HUES48 (cell line): ENCODE results near the gene PMIS2.

Experiments
- H3K27ac ChIP-seq: one replicate; pipeline ENCODE4 v1.7.0; 2013; ENCODE audit warnings: low read depth, low read length, inconsistent platforms
- H3K27me3 ChIP-seq: 2 replicates; pipeline ENCODE4 v1.6.1; 2013; ENCODE audit warnings: mild to moderate bottlenecking, low read length; ENCODE audit not compliant: control insufficient read depth, insufficient read depth
- H3K36me3 ChIP-seq: 2 replicates; pipeline ENCODE4 v1.6.1; 2013; ENCODE audit warnings: low read length; ENCODE audit not compliant: control insufficient read depth, insufficient read depth
- H3K4me1 ChIP-seq: 2 replicates; pipeline ENCODE4 v1.6.1; 2013; ENCODE audit warnings: mild to moderate bottlenecking, low read length; ENCODE audit not compliant: control insufficient read depth, insufficient read depth
- H3K4me3 ChIP-seq: 2 replicates; pipeline ENCODE4 v1.5.1; 2013; ENCODE audit warnings: mild to moderate bottlenecking, low read depth, low read length
- H3K9ac ChIP-seq: 2 replicates; pipeline ENCODE4 v1.6.1; 2013; ENCODE audit warnings: mild to moderate bottlenecking, low read depth, low read length, moderate library complexity
- H3K9me3 ChIP-seq: 2 replicates; pipeline ENCODE4 v1.6.1; 2013; ENCODE audit warnings: low read length; ENCODE audit not compliant: control insufficient read depth, insufficient read depth

The PMIS2 gene

DNA sequence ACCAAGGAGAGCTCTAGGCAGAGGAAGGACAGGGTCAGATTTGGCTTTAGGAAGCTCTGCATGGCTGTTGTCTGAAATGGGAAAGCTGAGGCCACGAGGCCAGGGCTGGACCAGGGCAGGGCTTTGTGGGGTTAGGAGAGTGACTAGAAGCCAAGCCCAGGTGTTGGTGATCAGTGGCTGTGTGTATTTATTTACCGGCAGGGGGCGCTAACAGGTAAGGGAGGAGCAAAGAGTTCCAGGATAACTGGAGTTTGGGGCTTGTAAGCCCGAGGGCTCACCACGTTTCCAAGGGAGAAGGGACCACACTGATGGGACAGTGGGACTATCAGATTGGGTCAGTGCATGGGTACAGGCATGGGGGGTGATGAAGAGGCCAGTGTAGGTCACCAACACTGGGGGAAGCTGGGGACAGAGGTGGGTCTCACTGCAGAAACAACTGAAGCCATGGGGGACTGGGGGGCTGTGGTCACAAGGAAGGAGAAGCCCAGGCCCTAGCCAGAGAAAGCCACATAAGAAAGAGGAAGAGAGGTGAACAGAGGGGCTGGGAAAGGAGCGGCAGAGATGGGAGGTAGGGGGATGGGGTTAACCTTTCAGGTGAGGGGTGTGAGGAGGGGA is 36.7 kb upstream of the PMIS2 start:
- Histone ChIP-seq H3K27ac (no peak overlapping the region), H3K27me3 (no peaks in the 10 kb centered on the region), H3K9ac (no peak overlapping the region), H3K4me1 (peaks cover 9% of the 10 kb centered on the region; the same call in 1 of the 2 replicates), H3K36me3 (peaks cover 37% of the 10 kb centered on the region), H3K4me3 (no peak overlapping the region), H3K9me3 (no peaks in the 10 kb centered on the region)

DNA sequence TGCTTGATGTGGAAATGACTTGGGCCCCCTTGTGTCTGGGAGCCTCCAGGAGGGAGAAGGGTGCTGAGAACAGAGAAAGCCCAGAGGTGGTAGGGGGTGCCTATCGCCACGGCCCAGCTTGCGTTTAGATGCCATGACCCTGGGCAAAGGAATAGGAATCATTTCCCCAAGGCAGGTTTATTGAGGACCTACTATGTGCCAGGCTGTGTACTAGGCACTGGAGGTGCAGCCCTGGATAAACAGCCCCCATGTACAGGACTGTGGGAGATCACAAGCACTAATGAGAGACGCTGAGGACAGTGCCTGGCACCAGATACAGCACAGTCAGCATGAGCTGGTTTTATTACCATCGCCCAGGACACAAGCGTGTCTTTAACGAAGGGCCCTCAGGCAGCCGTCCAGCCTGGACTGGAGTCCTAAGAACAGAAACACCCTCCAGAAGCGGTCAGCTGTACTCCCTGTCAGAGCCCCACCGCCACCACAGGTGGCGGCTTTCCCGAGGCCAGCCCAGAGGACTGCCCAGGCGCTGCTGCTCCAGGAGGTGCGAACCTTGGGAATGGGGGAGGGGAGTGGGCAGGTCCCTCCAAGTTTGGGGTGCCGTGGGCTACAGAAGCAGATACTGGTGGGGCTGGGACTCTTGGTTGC is 36.0 kb upstream of the PMIS2 start:
- peaks cover 37% of the 10 kb centered on the region for H3K36me3 ChIP-seq
- no peak overlapping the region for H3K27ac ChIP-seq
- no peak overlapping the region for H3K9ac ChIP-seq
- no peak overlapping the region for H3K4me3 ChIP-seq
- H3K4me1 ChIP-seq: peaks cover 6% of the 10 kb centered on the region; the same call in 1 of the 2 replicates
- H3K9me3 ChIP-seq: no peaks in the 10 kb centered on the region
- H3K27me3 ChIP-seq: no peaks in the 10 kb centered on the region

DNA sequence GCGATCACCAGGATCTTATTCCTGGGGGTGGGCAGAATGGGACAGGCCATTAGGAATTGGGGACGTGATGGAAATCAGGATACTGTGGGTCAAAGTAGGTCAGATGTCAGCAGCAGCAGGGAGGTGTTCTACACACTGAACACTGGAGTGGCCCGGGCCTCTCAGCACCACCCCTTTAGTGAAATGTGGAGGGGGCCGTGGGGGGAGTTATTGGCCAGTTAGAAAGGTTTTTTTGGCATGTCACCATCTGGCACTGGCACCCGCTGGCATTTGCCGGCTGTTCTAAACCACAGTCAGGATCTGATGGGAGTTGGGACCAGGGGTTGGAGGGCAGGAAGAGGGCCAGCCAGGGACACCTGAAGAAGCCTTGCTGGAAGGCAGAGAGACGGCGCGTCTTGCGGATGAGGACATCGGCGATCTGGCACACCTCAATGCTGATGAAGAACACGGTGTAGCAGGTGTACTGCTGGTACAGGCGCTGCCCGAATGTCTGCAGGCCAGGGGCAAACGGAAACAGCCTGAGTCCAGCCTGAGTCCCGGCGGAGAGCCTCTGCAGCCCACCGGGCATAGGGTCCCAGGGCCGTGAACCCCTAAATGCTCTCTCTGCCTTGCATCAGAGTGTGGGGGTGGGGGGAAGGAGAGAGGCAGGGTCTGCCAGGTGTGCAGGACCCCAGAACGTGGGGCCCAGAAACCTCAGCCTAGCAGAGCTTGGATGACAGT is 34.7 kb upstream of the PMIS2 start:
- Histone ChIP-seq H3K9me3 (no peaks in the 10 kb centered on the region), H3K4me1 (peaks cover 3% of the 10 kb centered on the region; the same call in 1 of the 2 replicates), H3K9ac (no peak overlapping the region), H3K27me3 (0 out of 2 replicates have a peak, but pooled peaks cover 4% of the 10 kb centered on the region), H3K36me3 (peaks cover 37% of the 10 kb centered on the region), H3K27ac (no peak overlapping the region), H3K4me3 (no peak overlapping the region)

DNA sequence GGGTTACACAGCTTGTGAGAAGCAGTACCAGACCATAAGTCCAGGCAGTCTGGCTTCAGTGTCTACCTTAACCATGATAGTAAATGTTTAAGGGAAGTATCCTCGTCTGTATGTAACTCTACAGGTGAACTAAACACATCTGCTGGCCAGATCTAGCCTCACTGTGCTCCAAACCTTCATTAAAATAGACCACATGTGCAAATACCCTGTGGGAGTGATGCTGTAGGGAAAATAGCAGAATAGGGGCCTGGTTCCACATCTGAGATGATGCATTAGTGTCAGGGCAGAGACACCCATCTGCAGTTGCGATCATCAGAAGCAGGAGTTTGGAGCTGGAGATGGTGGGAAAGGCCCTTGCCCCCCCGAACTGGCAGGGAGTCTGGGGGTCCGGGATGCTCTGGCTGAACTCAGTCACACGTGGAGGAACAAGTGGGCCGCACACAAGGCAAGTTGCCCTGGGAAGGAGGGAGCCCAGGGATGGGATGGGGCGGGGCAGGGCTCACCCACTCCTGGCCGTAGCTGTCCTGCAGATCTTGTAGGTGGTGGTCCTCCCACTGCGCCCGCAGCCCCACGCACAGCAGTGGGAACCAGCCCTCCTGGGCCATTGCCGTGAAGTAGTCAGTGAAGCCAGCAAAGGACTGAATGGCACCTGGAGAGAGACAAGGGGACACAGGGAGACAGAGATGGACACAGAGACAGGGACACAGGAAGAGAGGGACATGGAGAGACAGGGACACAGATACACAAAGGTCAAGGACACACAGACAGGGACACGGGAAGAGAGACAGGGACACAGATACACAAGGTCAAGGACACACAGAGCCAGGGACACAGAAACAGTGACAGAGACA is 33.2 kb upstream of the PMIS2 start:
- no peak overlapping the region for H3K4me3 ChIP-seq
- H3K27me3 ChIP-seq: 0 out of 2 replicates have a peak, but pooled peaks cover 13% of the 10 kb centered on the region
- no peaks in the 10 kb centered on the region for H3K9me3 ChIP-seq
- no peaks in the 10 kb centered on the region for H3K4me1 ChIP-seq
- H3K9ac ChIP-seq: no peak overlapping the region
- peaks cover 23% of the 10 kb centered on the region for H3K36me3 ChIP-seq
- no peak overlapping the region for H3K27ac ChIP-seq

DNA sequence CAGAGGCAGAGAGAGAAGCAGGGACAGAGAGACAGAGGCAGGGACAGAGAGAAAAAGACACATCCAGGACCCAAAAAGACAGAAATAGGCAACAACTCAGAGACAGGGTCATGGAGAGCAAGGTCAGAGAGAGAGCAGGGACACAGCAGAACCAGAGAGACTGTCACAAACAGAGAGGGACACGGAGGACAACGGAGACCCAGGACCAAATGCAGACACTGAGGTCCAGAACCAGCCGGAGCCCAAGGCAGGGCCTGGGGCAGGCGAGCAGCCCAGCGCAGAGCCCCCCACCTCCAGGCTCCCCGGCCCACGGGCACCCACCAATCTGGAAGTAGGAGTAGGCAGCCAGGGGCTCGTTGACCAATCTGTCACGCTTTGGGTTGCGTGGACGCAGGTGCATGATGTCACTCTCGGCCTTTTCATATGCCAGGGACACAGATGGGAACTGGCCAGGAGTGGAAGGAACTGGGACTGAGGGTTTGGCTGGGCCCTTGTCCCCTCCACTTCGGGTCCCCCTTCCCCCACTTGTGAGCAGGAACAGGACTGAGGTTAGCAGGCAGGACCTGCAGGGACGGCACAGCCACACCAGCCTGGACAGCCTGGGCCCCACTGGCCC is 32.5 kb upstream of the PMIS2 start:
- H3K9ac ChIP-seq: no peak overlapping the region
- no peaks in the 10 kb centered on the region for H3K9me3 ChIP-seq
- peaks cover 15% of the 10 kb centered on the region for H3K27me3 ChIP-seq
- no peak overlapping the region for H3K27ac ChIP-seq
- no peaks in the 10 kb centered on the region for H3K4me1 ChIP-seq
- no peak overlapping the region for H3K4me3 ChIP-seq
- peaks cover 16% of the 10 kb centered on the region for H3K36me3 ChIP-seq

DNA sequence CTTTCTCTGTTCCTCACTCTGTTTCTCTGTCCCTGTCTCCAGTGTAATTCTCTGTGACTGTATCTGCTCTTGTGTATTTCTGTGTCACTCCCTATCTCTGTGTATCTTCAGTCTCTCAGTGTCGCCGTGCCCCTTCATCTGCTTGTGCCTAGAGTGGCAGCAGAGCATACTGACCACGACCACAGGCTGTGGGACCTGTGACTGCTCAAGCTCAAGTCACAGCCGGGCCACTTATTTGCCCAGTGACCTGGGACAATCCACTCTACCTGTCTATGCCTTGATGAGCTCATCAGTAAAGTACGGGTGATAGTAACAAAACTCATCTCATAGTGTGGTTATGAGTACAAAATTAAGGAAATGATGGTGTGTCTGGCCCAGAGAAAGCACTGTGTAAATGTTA is 31.9 kb upstream of the PMIS2 start:
- peaks cover 21% of the 10 kb centered on the region for H3K27me3 ChIP-seq
- no peaks in the 10 kb centered on the region for H3K9me3 ChIP-seq
- H3K27ac ChIP-seq: no peak overlapping the region

DNA sequence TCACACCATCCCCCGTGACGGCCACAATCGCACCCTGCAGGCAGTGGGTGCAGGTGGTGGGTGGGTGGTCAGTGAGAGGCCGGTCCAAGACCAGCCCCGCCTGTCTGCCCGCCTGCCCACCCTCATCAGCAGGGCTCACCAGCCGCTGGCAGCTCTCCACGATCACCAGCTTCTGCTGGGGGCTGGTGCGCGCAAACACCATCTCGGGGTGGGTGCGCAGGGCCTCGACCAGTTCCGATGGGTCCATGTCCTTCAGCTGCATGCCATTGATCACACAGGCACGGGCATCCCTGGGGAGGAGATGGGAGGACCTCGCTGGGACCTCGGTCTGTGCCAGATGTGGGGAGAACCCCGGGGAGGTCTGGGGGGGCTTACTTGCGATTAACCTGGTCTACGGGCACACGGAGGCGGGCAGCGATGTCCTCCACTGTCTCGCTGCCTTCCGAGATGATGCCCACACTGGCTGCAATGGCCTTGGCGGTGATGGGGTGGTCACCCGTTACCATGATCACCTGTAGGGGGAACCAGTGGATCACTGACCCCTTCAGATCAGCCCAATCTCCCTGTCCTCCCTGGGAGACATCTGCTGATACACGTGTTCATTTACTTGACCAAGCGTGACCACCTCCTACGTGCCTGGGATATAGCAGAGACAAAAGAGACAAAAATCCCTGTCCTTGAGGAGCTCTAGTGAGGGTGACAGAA is 30.5 kb upstream of the PMIS2 start:
- Histone ChIP-seq H3K27me3 (peaks cover 32% of the 10 kb centered on the region), H3K27ac (no peak overlapping the region), H3K9me3 (no peaks in the 10 kb centered on the region), H3K4me3 (no peak overlapping the region), H3K36me3 (peaks cover 6% of the 10 kb centered on the region; the same call in 1 of the 2 replicates), H3K9ac (no peak overlapping the region), H3K4me1 (no peaks in the 10 kb centered on the region)

More for the DNA sequence above, 31.9 kb upstream of the PMIS2 start:
- H3K4me3 ChIP-seq: no peak overlapping the region
- H3K36me3 ChIP-seq: peaks cover 14% of the 10 kb centered on the region
- H3K4me1 ChIP-seq: no peaks in the 10 kb centered on the region
- no peak overlapping the region for H3K9ac ChIP-seq

DNA sequence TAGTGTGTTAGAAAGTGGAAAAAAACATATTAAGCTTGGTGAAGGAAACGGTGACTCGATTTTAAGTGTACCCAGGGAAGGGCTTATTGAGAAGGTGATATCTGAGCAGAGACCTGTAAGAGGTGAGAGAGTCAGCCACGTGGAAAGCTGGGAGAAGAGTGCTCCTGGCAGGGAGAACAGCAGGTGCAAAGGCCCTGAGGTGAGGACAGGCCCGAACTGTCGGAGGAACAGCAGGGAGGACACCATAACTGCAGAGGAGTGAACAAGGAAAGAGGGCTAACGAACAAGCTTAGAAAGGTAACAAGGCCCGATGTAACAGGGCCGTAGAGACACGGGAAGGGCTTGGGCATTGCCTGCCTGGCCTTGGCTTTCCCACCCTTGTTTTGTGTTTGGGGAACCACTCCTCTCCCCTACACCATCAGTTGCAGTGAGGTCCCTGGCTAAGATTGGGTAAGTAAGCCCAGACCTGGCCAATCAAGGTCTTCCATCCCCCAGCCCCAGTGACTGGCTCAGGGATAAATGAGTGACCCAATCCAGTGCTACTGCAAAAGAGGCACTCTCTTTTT is 29.9 kb upstream of the PMIS2 start:
- Histone ChIP-seq H3K27me3 (peaks cover 37% of the 10 kb centered on the region), H3K4me3 (no peak overlapping the region), H3K9ac (no peak overlapping the region), H3K27ac (no peak overlapping the region), H3K9me3 (no peaks in the 10 kb centered on the region), H3K36me3 (no peaks in the 10 kb centered on the region), H3K4me1 (no peaks in the 10 kb centered on the region)

DNA sequence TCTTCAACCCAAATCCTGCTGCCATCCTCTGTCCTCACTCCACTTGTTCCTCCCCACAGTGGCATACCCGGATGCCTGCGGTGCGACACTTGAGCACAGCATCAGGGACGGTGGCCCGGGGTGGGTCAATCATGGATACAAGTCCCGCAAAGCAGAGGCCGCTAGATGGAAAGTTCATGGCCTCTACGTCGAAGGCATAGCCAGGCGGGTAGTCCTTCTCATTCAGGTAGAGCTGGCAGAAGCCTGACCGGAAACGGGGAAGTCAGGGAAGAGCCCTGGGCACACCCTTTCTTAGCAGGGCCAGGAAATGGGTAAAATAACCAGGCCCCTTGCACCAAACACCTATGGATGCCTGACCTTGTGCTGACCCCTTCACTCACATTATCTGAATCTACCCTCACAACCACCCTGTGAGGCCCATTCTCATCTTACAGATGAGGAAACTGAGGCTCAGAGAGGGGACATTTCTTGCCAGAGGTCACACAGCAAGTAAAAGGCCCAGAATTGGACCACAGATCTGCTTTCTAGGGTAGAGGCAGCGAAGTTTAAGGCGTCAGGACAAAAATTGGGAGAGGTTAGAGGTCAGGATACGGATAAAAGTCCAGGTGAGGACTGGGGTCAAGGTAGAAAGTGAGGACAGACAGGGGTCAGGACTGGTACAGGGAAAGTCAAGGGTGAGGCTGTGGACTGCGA is 29.0 kb upstream of the PMIS2 start:
- Histone ChIP-seq H3K9ac (no peak overlapping the region), H3K27me3 (peaks cover 37% of the 10 kb centered on the region), H3K27ac (no peak overlapping the region), H3K4me1 (no peaks in the 10 kb centered on the region), H3K36me3 (no peaks in the 10 kb centered on the region), H3K4me3 (peak overlapping the region; percentile 80; the same call in 1 of the 2 replicates), H3K9me3 (no peaks in the 10 kb centered on the region)
